H9 (cell line): ENCODE data around the gene NFU1. TPM values are rescaled to one million over a fixed set of nuclear protein-coding genes. Genes with fewer than 3 reads are reported as not detected.

Experiments
- DNase-seq: peaks from one replicate; pipeline ENCODE4 v3.0.0-alpha.2; 2017
- H2AFZ ChIP-seq: one replicate; pipeline ENCODE4 v1.6.1; 2013; ENCODE audit warnings: mild to moderate bottlenecking, low read length, control low read depth, moderate library complexity
- H2AK5ac ChIP-seq: 2 replicates; pipeline ENCODE4 v1.6.1; 2013; ENCODE audit warnings: low read length, control low read depth, mixed read lengths; ENCODE audit not compliant: insufficient read length
- H2BK120ac ChIP-seq: one replicate; pipeline ENCODE4 v1.6.1; 2013; ENCODE audit warnings: low read depth, mild to moderate bottlenecking, low read length, control low read depth, inconsistent platforms; ENCODE audit not compliant: poor library complexity, severe bottlenecking
- H2BK12ac ChIP-seq: 2 replicates; pipeline ENCODE4 v1.6.1; 2013; ENCODE audit warnings: low read length, control low read depth, mixed read lengths, low read depth; ENCODE audit not compliant: insufficient read length
- H2BK15ac ChIP-seq: 2 replicates; pipeline ENCODE4 v1.6.1; 2013; ENCODE audit warnings: low read depth, low read length, control low read depth
- H2BK20ac ChIP-seq: one replicate; pipeline ENCODE4 v1.6.1; 2013; ENCODE audit warnings: low read depth, mild to moderate bottlenecking, low read length, control low read depth, inconsistent platforms; ENCODE audit not compliant: poor library complexity, severe bottlenecking
- H2BK5ac ChIP-seq: 2 replicates; pipeline ENCODE4 v1.6.1; 2013; ENCODE audit warnings: low read length, control low read depth, mixed read lengths; ENCODE audit not compliant: insufficient read length
- H3K14ac ChIP-seq: 2 replicates; pipeline ENCODE4 v1.6.1; 2013; ENCODE audit warnings: low read length, control low read depth; ENCODE audit not compliant: insufficient read depth
- H3K18ac ChIP-seq: 2 replicates; pipeline ENCODE4 v1.6.1; 2013; ENCODE audit warnings: low read depth, mild to moderate bottlenecking, mixed read lengths, low read length, control low read depth; ENCODE audit not compliant: insufficient read length
- H3K23ac ChIP-seq: 2 replicates; pipeline ENCODE4 v1.6.1; 2013; ENCODE audit warnings: low read length, control low read depth, mixed read lengths, low read depth; ENCODE audit not compliant: insufficient read length
- H3K23me2 ChIP-seq: 2 replicates; pipeline ENCODE4 v1.6.1; 2013; ENCODE audit warnings: low read depth, mild to moderate bottlenecking, mixed read lengths, low read length, control low read depth; ENCODE audit not compliant: insufficient read length, poor library complexity, severe bottlenecking
- H3K27ac ChIP-seq: 2 replicates; pipeline ENCODE4 v1.5.1; 2013; ENCODE audit warnings: low read length, control low read depth, mixed read lengths, low read depth; ENCODE audit not compliant: insufficient read length
- H3K27me3 ChIP-seq: 2 replicates; pipeline ENCODE4 v1.6.1; 2013; ENCODE audit warnings: low read length, control low read depth, inconsistent platforms; ENCODE audit not compliant: insufficient read depth
- H3K4ac ChIP-seq: 2 replicates; pipeline ENCODE4 v1.6.1; 2013; ENCODE audit warnings: low read depth, mild to moderate bottlenecking, control low read depth, inconsistent platforms, low read length, moderate library complexity
- H3K4me1 ChIP-seq: 2 replicates; pipeline ENCODE4 v1.6.1; 2013; ENCODE audit warnings: low read length, control low read depth, inconsistent platforms; ENCODE audit not compliant: insufficient read depth
- H3K4me2 ChIP-seq: 2 replicates; pipeline ENCODE4 v1.6.1; 2013; ENCODE audit warnings: low read length, control low read depth, mixed read lengths; ENCODE audit not compliant: insufficient read length, insufficient read depth
- H3K56ac ChIP-seq: 2 replicates; pipeline ENCODE4 v1.6.1; 2013; ENCODE audit warnings: low read depth, mild to moderate bottlenecking, mixed read lengths, low read length, control low read depth; ENCODE audit not compliant: insufficient read length
- H3K79me1 ChIP-seq: 2 replicates; pipeline ENCODE4 v1.6.1; 2013; ENCODE audit warnings: low read depth, mild to moderate bottlenecking, moderate library complexity, low read length, control low read depth, inconsistent platforms; ENCODE audit not compliant: insufficient read depth, poor library complexity, severe bottlenecking
- H3K79me2 ChIP-seq: 2 replicates; pipeline ENCODE4 v1.6.1; 2013; ENCODE audit warnings: low read length, control low read depth, inconsistent platforms; ENCODE audit not compliant: insufficient read depth
- H3K9ac ChIP-seq: 2 replicates; pipeline ENCODE4 v1.6.1; 2013; ENCODE audit warnings: low read length, control low read depth, mixed read lengths; ENCODE audit not compliant: insufficient read length; ENCODE audit errors: extremely low read depth
- H3K9me3 ChIP-seq: one replicate; pipeline ENCODE4 v1.6.1; 2013; ENCODE audit warnings: low read depth, low read length, inconsistent platforms; ENCODE audit not compliant: control insufficient read depth
- H3T11ph ChIP-seq: one replicate; pipeline ENCODE4 v1.6.1; 2013; ENCODE audit warnings: mild to moderate bottlenecking, low read length, control low read depth, inconsistent platforms
- H4K20me1 ChIP-seq: one replicate; pipeline ENCODE4 v1.6.1; 2013; ENCODE audit not compliant: control insufficient read depth, insufficient read length, insufficient read depth
- H4K5ac ChIP-seq: 2 replicates; pipeline ENCODE4 v1.6.1; 2013; ENCODE audit warnings: low read depth, mild to moderate bottlenecking, mixed read lengths, low read length, control low read depth; ENCODE audit not compliant: insufficient read length
- H4K8ac ChIP-seq: replicated peaks from 2 replicates; pipeline ENCODE4 v1.6.1; 2013; ENCODE audit warnings: low read length, control low read depth, mixed read lengths, low read depth; ENCODE audit not compliant: insufficient read length
- H4K91ac ChIP-seq: 2 replicates; pipeline ENCODE4 v1.6.1; 2013; ENCODE audit warnings: low read depth, mild to moderate bottlenecking, moderate library complexity, mixed read lengths, low read length, control low read depth; ENCODE audit not compliant: insufficient read length
- H3K27ac Mint-ChIP-seq, 3 experiments: 2 replicates in 2 of 3; 3 replicates in 1 of 3; pipeline ENCODE4 v1.8.0; 2020 to 2021; ENCODE audit warnings: mixed read lengths in 3 of 3, mild to moderate bottlenecking in 1 of 3, moderate library complexity in 1 of 3
- H3K27me3 Mint-ChIP-seq: 2 replicates; pipeline ENCODE4 v1.8.0; 2021; ENCODE audit warnings: low read depth, mild to moderate bottlenecking, moderate library complexity, mixed read lengths
- H3K36me3 Mint-ChIP-seq, 3 experiments: 2 replicates in 2 of 3; 3 replicates in 1 of 3; pipeline ENCODE4 v1.8.0; 2020 to 2021; ENCODE audit warnings: low read depth in 3 of 3, mixed read lengths in 3 of 3; ENCODE audit not compliant: insufficient read depth in 1 of 3
- H3K4me1 Mint-ChIP-seq, 2 experiments: 2 replicates each; pipeline ENCODE4 v1.8.0; 2020; ENCODE audit warnings: mixed read lengths in 2 of 2
- H3K4me3 Mint-ChIP-seq, 2 experiments: 2 replicates in 1 of 2; 3 replicates in 1 of 2; pipeline ENCODE4 v1.8.0; 2020 to 2021; ENCODE audit warnings: mild to moderate bottlenecking in 2 of 2, mixed read lengths in 2 of 2, moderate library complexity in 1 of 2
- H3K9me3 Mint-ChIP-seq, 2 experiments: 2 replicates in 1 of 2; 3 replicates in 1 of 2; pipeline ENCODE4 v1.8.0; 2020; ENCODE audit warnings: mild to moderate bottlenecking in 2 of 2, mixed read lengths in 2 of 2, moderate library complexity in 1 of 2
- CTCF ChIP-seq: fragments of 200-600 bp; sonication (generic); conservative IDR thresholded peaks from 3 replicates; pipeline ENCODE4 v1.8.0; 2021; ENCODE audit warnings: antibody characterized with exemption, mild to moderate bottlenecking
- WGBS: extraction: QIAGEN DNeasy Blood & Tissue Kit; methylation state at CpG from one replicate; pipeline ENCODE4 v1.1.7; 2013; ENCODE audit warnings: missing lambda C conversion rate, low lambda C conversion rate, mixed read lengths; ENCODE audit not compliant: insufficient read length; ENCODE audit errors: extremely low coverage; 5-methylcytosine and 5-hydroxymethylcytosine counted together
- total RNA-seq: library from RNA; stranded (reverse); gene quantifications from 2 replicates; pipeline ENCODE4 v1.2.1, GENCODE V29; 2021

NFU1 gene
- total RNA-seq, 1 experiment from 2014 or later: 61.4 TPM

DNA sequence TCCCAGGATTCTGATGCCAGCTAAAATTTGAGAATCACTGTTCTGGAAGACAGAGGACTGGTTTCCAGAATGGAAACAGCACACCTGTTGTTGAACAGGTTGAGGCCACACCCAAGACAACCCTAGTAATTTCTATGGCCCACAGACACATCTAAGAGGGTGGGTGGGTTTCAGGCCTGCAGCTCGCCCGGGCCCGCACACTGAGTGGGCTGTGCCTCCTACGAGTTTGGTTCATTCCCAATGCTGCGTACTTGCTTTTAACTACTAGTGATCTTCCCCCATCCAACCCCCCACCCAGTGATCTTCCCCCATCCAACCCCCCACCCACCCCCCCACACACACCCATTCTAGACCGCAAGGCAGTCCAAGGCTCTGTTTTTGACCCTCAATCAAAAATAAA, 1.3 kb upstream of the NFU1 start:
- no peaks in the 10 kb centered on the region for H3K79me2 ChIP-seq
- no peaks in the 10 kb centered on the region for H3K9me3 ChIP-seq
- H3K4ac ChIP-seq: no peak overlapping the region
- H3K79me1 ChIP-seq: no peaks in the 10 kb centered on the region
- H3K9ac ChIP-seq: no peak overlapping the region
- H3K14ac ChIP-seq: no peak overlapping the region
- no peak overlapping the region for H3T11ph ChIP-seq
- no peak overlapping the region for H2BK12ac ChIP-seq
- peaks cover 0 to 4% of the 10 kb centered on the region in 2 experiments; a peak in 3 of 5 replicates for H3K9me3 Mint-ChIP-seq
- no peak for TF ChIP-seq CTCF
- H3K4me3 Mint-ChIP-seq: no peak overlapping the region
- no peak overlapping the region for H2BK15ac ChIP-seq
- H3K23me2 ChIP-seq: peaks cover 11% of the 10 kb centered on the region
- H3K36me3 Mint-ChIP-seq: peaks cover 0 to 16% (median 3%) of the 10 kb centered on the region in 3 experiments; a peak in 3 of 7 replicates
- H2BK20ac ChIP-seq: no peak overlapping the region
- no peaks in the 10 kb centered on the region for H4K20me1 ChIP-seq
- no peak overlapping the region for H3K4me2 ChIP-seq
- H4K8ac ChIP-seq: no peak overlapping the region
- no peak overlapping the region for H2BK5ac ChIP-seq
- H2AK5ac ChIP-seq: no peak overlapping the region
- no peaks in the 10 kb centered on the region for H3K27me3 ChIP-seq
- no peaks in the 10 kb centered on the region for H3K27me3 Mint-ChIP-seq
- H3K27ac Mint-ChIP-seq: 0 out of 7 replicates have a peak overlapping the region, but pooled peaks of 1 of the 3 experiments have one; percentile 5
- no peak for DNase-seq
- WGBS: no CpG with 5 or more reads among the region's 6 CpGs
- no peak overlapping the region for H3K56ac ChIP-seq
- no peak overlapping the region for H4K91ac ChIP-seq
- H3K4me1 ChIP-seq: no peaks in the 10 kb centered on the region; the same call in 1 of the 2 replicates
- H3K4me1 Mint-ChIP-seq: peaks cover 28 to 31% of the 10 kb centered on the region in 2 experiments
- no peak overlapping the region for H2BK120ac ChIP-seq
- H3K23ac ChIP-seq: no peak overlapping the region
- H4K5ac ChIP-seq: no peak overlapping the region
- H3K27ac ChIP-seq: no peak overlapping the region
- no peak overlapping the region for H3K18ac ChIP-seq
- H2AFZ ChIP-seq: no peak overlapping the region
